ENCODE measurements around the gene NIPAL3.

NIPAL3 gene

GRCh38 chr1:24415334-24415909 lies at the start of gene NIPAL3:
NIPAL3 (plus strand) TSS chr1:24415802; CDS start chr1:24419548, 3,746 bp downstream.
- H3K4me3 ChIP-seq (ENCODE audit: low read depth, low read length), result peak within 1 kb of the TSS; percentile 93
- peak; percentile 56 for TF ChIP-seq CTCF (IDR thresholded peaks at IDR 0.05; ENCODE audit: low read depth, low read length)

- TF ChIP-seq CTCF (IDR thresholded peaks at IDR 0.05; ENCODE audit: low read depth, low read length), result no peak
Measured at GRCh38 chr1:24366707-24367106, 48.9 kb upstream of the NIPAL3 start.

GRCh38 chr1:24369199-24369598 lies 46.4 kb upstream of the NIPAL3 start:
- no peak for TF ChIP-seq CTCF (IDR thresholded peaks at IDR 0.05; ENCODE audit: low read depth, low read length)
- no peak overlapping the region for H3K4me3 ChIP-seq (ENCODE audit: low read depth, low read length)

More at GRCh38 chr1:24366707-24367106, 48.9 kb upstream of the NIPAL3 start:
- no peak overlapping the region for H3K4me3 ChIP-seq (ENCODE audit: low read depth, low read length)

GRCh38 chr1:24369801-24370200 lies 45.8 kb upstream of the NIPAL3 start:
- H3K4me3 ChIP-seq (ENCODE audit: low read depth, low read length), result no peak overlapping the region
- TF ChIP-seq CTCF (IDR thresholded peaks at IDR 0.05; ENCODE audit: low read depth, low read length), result no peak

- TF ChIP-seq CTCF (IDR thresholded peaks at IDR 0.05; ENCODE audit: low read depth, low read length), result no peak
- no peak overlapping the region for H3K4me3 ChIP-seq (ENCODE audit: low read depth, low read length)
Measured at GRCh38 chr1:24373044-24373443, 42.6 kb upstream of the NIPAL3 start.

GRCh38 chr1:24373710-24374109 lies 41.9 kb upstream of the NIPAL3 start:
- no peak for TF ChIP-seq CTCF (IDR thresholded peaks at IDR 0.05; ENCODE audit: low read depth, low read length)
- H3K4me3 ChIP-seq (ENCODE audit: low read depth, low read length), result no peak overlapping the region

GRCh38 chr1:24374891-24375786 lies 40.5 kb upstream of the NIPAL3 start:
- H3K4me3 ChIP-seq (ENCODE audit: low read depth, low read length), result no peak overlapping the region
- TF ChIP-seq CTCF (IDR thresholded peaks at IDR 0.05; ENCODE audit: low read depth, low read length), result no peak
